Lower leg skin (tissue), 4 donors: ENCODE results near the gene MGMT. TPM values are rescaled to one million over a fixed set of nuclear protein-coding genes. Genes with fewer than 3 reads are reported as not detected.
A peak's percentile ranks its signal among the peaks of the same experiment; 100 is the strongest.

Experiments
- DNase-seq, 2 donors: peaks; one replicate each; pipeline ENCODE4 v3.0.0-alpha.2; 2019; ENCODE audit warnings: low spot score in 2 of 2
- H3K4me3 ChIP-seq: fragments of 200-600 bp; sonication (generic); 2 replicates; pipeline ENCODE4 v1.5.1; 2017; ENCODE audit warnings: mild to moderate bottlenecking, low read depth; ENCODE audit not compliant: poor library complexity, severe bottlenecking
- POLR2A ChIP-seq, 2 donors: fragments of 450-650 bp; IDR thresholded peaks; one replicate each; pipeline ENCODE4 v1.6.1; 2016 to 2017; ENCODE audit warnings: antibody characterized with exemption in 2 of 2, mild to moderate bottlenecking in 1 of 2, moderate library complexity in 1 of 2
- whole genome bisulfite sequencing, 2 donors: methylation state at CpG; one replicate each; pipeline ENCODE4 v1.1.5; 2018; 5-methylcytosine and 5-hydroxymethylcytosine counted together
- intact Hi-C: fragments of 100-400 bp; cut with DNase I; formaldehyde crosslinking; loops from one replicate; pipeline ENCODE4 v1.15.0; 2023; ENCODE audit warnings: low total_unique reads
- total RNA-seq, 4 donors: library from RNA; depleted of rRNA; stranded (reverse); fragments of >200 nt; gene quantifications; one replicate each; pipeline ENCODE4 v1.1.0, GENCODE V29; 2016
- TF ChIP-seq, protein P1 (sequence below), 3 donors: fragments of 450-650 bp; IDR thresholded peaks; one replicate each; pipeline ENCODE4 v1.5.1; 2016; ENCODE audit warnings: antibody characterized with exemption in 3 of 3, mild to moderate bottlenecking in 3 of 3, moderate library complexity in 2 of 3

Gene MGMT
- total RNA-seq, 4 donors from 2014 or later, result 13.1 to 38.7 (median 29.2) TPM

DNA sequence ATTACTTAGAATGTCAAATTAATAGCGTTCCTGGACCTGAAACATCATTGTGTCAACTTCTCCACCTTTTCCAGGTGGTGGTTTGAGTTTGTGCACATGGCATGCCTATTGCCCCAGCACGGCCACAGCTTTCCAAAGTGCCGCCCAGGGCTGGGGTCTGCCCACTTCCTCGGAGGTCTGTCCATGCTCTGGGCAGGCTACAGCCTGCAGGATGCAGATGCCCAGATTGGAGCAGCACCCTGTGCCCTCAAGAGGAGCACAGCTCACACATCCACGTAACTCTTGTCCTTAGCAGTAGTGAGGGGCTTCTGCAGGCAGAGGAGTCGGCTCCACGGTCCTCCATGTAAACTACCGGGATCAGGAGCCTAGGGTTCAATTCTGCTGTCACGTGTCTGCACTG is 258.4 kb downstream of the MGMT start:
- WGBS, 2 donors, result 95 to 96% methylated on average over 9 of the region's 9 CpGs

DNA sequence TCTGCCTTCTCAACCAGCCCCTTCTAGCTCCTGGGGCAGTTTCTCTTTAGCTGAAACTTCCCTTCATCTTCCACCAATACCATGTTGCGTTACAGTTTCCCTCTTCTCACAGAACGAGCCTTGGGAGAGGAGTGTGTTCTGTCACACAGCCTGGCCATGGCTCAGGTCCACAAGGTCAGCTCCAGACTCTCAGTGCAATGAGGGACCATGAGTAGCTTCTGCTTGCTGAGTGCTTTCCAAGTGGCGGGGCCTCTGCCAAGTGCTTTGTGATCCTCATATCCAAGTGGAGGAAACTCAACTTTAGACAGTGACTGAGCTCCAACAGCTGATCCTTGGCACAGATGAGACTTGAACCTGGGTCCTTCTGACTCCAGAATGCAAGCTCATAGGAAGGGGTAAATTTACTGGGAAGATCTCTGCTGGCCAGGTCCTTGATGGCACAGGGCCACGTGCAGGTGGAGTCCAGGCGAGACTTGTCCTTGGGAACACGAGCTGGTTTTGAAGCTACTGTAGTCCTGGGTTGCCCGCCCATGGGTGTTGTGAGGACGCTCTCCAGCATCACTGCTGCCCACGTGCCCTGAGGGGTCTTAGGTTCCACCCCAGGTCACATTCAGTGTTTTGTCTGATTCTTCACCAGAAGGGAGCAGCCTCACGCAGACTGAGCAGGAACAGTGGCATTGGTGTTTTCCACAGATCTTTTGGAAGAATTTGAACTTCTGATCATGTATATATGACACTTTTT is 259.0 kb downstream of the MGMT start:
- 95 to 98% methylated on average over 10 of the region's 10 CpGs for WGBS, 2 donors
- intact Hi-C loops, result no loop called here

More for the DNA sequence above, 258.4 kb downstream of the MGMT start:
- no peak overlapping the region for H3K4me3 ChIP-seq
- DNase-seq, result peak in 1 of 2 donors; percentile 49
- intact Hi-C loops, result no loop called here
- no peak for TF ChIP-seq POLR2A (IDR thresholded peaks at IDR 0.05)
- TF ChIP-seq, protein P1, sequence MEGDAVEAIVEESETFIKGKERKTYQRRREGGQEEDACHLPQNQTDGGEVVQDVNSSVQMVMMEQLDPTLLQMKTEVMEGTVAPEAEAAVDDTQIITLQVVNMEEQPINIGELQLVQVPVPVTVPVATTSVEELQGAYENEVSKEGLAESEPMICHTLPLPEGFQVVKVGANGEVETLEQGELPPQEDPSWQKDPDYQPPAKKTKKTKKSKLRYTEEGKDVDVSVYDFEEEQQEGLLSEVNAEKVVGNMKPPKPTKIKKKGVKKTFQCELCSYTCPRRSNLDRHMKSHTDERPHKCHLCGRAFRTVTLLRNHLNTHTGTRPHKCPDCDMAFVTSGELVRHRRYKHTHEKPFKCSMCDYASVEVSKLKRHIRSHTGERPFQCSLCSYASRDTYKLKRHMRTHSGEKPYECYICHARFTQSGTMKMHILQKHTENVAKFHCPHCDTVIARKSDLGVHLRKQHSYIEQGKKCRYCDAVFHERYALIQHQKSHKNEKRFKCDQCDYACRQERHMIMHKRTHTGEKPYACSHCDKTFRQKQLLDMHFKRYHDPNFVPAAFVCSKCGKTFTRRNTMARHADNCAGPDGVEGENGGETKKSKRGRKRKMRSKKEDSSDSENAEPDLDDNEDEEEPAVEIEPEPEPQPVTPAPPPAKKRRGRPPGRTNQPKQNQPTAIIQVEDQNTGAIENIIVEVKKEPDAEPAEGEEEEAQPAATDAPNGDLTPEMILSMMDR (IDR thresholded peaks at IDR 0.05), result no peak

DNA sequence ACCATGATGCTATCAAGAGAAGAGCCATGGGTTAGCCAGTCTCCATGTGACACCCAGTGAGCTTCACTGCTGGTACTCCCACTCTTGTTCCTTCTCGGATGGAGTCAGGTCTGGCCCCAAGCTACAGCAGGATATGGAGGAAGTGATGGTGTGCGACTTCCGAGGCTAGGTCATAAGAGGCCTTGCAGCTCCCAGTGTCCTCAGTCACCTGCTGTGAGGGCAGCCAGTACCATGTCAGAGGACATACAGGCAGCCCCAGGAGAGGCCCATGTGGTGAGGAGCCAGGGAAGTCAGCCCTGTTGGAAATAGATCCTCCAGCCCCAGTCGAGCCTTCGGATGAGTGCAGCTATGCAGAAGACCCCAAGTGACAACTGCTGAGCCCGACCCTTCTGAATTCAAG is 260.0 kb downstream of the MGMT start:
- intact Hi-C loops, result no loop called here
- H3K4me3 ChIP-seq, result no peak overlapping the region
- TF ChIP-seq POLR2A (IDR thresholded peaks at IDR 0.05), result no peak
- TF ChIP-seq, protein P1 (IDR thresholded peaks at IDR 0.05), result no peak
- DNase-seq, result no peak
- WGBS, 2 donors, result 97 to 99% methylated on average over 6 of the region's 6 CpGs

More for the DNA sequence above, 259.0 kb downstream of the MGMT start:
- no peak overlapping the region for H3K4me3 ChIP-seq
- peak in 1 of 2 donors; percentile 64 for DNase-seq
- TF ChIP-seq, protein P1 (IDR thresholded peaks at IDR 0.05), result no peak
- no peak for TF ChIP-seq POLR2A (IDR thresholded peaks at IDR 0.05)

DNA sequence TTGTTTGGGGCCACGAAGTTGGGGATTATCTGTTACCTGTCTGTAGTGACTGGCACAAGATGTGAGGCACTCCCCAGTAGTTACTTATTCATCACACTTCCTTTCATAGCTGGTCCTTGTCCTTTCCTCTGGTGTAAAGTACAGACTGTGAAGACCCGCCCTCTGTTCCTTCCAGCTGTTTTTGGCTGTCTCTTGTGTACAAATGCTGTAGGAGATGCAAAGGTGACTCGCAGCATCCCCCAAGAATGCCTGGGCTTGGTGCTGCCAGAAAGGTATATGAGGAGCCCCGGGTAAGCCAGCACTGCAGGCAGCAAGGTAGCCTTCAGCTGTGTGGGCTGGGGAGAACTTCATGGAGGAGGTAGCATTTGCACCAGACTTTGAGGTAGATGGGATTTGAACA is 260.5 kb downstream of the MGMT start:
- 73 to 90% methylated on average over 4 of the region's 4 CpGs for WGBS, 2 donors
- DNase-seq, result no peak
- TF ChIP-seq, protein P1 (IDR thresholded peaks at IDR 0.05), result no peak
- no peak for TF ChIP-seq POLR2A (IDR thresholded peaks at IDR 0.05)
- intact Hi-C loops, result no loop called here
- H3K4me3 ChIP-seq, result no peak overlapping the region

DNA sequence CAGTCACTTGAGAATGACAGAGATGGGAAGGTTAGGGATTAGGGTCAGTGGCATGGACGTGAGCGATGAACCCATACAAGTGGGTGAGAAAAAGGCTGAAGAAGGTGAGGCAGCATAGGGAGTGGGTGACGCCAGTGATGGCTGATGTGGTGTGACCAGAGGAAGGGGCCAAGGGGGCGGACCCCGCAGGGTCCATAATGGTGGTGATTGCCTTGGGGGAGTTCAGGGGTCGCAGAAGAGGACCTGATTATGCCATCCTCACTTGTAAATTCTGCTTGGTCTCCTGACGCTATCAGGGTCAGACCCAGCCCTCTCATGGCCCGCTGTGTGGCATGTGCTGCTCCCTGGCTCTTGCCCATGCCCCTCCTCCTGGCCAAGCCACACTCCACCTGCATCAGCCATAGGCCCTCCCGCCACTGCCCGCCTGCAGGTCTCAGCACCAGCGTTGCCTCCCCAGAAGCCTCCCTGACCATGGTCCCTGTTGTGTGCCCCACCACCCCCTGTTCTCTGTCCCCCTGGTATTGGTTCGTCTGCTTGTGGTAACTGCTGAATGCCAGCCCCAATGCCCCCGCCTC is 261.3 kb downstream of the MGMT start:
- 91 to 96% methylated on average over 13 of the region's 13 CpGs for WGBS, 2 donors
- H3K4me3 ChIP-seq, result no peak overlapping the region
- TF ChIP-seq POLR2A (IDR thresholded peaks at IDR 0.05), result no peak
- DNase-seq, result no peak
- intact Hi-C loops, result no loop called here

DNA sequence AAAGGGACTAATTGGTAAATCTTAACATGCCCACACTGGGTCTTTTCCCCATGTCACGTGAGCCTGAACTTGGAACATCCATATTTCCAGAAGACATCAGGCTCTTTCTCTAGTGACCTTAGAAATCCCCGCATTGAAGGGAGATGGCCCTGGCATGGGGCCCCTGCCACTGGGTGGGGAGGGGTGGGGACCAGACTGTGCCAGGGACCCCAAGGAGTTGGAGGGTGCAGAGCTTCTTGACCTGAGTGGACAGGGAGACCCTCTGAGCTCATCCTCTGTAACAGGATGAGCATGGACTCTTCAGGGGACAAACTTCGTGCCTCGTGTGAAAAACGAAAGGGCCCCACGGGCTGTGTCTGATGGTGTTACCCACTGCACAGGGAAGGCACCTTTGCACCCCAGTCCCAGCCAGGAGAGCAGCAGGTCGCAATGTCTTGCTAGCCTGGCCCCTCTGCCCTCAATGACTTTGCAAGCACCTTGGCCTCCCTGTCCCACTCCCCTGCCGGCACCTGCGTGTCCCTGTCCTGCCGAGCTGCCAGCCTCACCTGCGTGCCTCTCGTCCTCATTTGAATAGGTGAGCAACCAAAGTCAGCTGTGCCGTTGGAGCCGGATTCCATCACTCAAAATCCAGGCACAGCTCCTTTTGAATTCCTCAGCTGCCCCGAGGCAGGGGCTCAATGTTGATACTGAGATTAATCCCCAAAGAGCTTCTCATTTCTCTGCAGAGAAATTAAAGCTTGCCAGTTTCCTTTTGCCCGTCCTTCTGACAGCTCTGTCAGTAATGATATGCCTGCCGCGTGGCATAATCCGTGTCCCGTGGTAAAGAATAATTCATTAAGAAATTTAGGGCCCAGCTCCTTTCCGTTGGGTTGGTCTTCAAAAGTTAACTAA is 262.1 kb downstream of the MGMT start:
- TF ChIP-seq, protein P1 (IDR thresholded peaks at IDR 0.05), result no peak
- TF ChIP-seq POLR2A (IDR thresholded peaks at IDR 0.05), result no peak
- WGBS, 2 donors, result 91 to 92% methylated on average over 20 to 21 of the region's 21 CpGs
- intact Hi-C loops, result no loop called here
- no peak overlapping the region for H3K4me3 ChIP-seq
- DNase-seq, result peak in 1 of 2 donors; percentile 73
